Measurements from ENCODE around the gene PIN4. TPM values are rescaled to one million over a fixed set of nuclear protein-coding genes. Genes with fewer than 3 reads are reported as not detected.
A peak's percentile ranks its signal among the peaks of the same experiment; 100 is the strongest.

PIN4 gene
- total and polyA plus RNA-seq, 2 of the 8 experiments (the other 6 are each of a cell fraction or from before 2014, with no cell fraction given): 4.8 to 9.4 TPM

DNA sequence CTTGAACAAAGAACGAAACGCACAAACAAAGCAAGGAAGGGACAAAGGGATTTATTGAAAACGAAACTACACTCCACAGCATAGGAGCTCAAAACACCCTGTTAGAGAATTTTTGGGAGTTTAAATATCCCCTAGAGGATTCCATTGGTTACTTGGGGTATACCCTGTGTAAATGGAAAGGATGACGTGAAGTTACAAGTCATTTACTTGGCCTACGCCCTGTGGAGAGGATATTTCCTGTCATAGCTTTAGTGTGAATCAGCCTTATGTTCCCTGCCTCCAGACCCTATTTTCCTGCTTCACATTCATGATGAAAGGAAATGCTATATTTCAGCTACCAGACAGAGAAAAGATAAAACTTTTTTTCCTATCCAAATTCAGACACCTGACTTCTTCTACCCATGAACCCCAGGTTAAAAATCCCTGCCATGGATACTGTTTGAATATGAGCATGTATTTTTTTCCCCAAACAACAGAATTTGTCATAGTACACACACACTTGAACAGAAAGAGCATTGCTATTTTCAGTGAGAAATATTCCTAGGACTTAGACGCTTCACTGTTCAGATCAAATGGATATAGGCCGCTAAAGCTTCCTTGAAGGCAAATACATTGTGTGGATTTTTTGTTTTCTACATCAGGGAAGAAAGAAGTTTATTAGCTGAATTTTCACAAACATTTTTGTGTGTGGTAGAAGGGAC is 20.4 kb downstream of the PIN4 start:
- Histone ChIP-seq H4K20me1 (replicated peaks in 1 of 2; ENCODE audit: control insufficient read depth in 1 of 2, insufficient read depth in 2 of 2, low read length in 2 of 2) (peaks cover 0 to 3% of the 10 kb centered on the region in 2 experiments), H3K27me3 (replicated peaks in 1 of 4; ENCODE audit: control insufficient read depth in 3 of 4, extremely low read depth in 1 of 4, insufficient read depth in 3 of 4, low read length in 3 of 4) (no peaks in the 10 kb centered on the region), H2BK15ac (ENCODE audit: low read length) (no peak overlapping the region), H4K8ac (ENCODE audit: extremely low read depth, insufficient read depth, low read length) (no peak overlapping the region), H2BK120ac (replicated peaks; ENCODE audit: low read depth, low read length) (no peak overlapping the region), H3K79me1 (ENCODE audit: low read depth, low read length) (no peaks in the 10 kb centered on the region), H2BK20ac (ENCODE audit: low read length) (no peak overlapping the region), H2AFZ (ENCODE audit: low read length) (no peak overlapping the region), H3K23me2 (ENCODE audit: low read depth, low read length) (no peaks in the 10 kb centered on the region; the same call in 1 of the 2 replicates), H3K4me2 (ENCODE audit: insufficient read depth in 1 of 2, low read depth in 2 of 2, low read length in 2 of 2) (peak overlapping the region; percentile 17 to 71; a peak in 2 of 4 replicates), H4K91ac (replicated peaks; ENCODE audit: insufficient read length, low read length) (no peak overlapping the region), H3K56ac (replicated peaks; ENCODE audit: insufficient read length, low read depth, low read length) (no peak overlapping the region), H3K14ac (ENCODE audit: insufficient read length) (no peak overlapping the region), H3K4ac (replicated peaks; ENCODE audit: insufficient read length, low read depth, low read length) (no peak overlapping the region), H3K79me2 (ENCODE audit: control insufficient read depth in 1 of 2, insufficient read depth in 2 of 2, low read length in 2 of 2) (no peaks in the 10 kb centered on the region), H3K9me3 (ENCODE audit: insufficient read depth in 2 of 2, low read depth in 1 of 2, low read length in 1 of 2) (no peaks in the 10 kb centered on the region), H3K36me3 (ENCODE audit: control insufficient read depth in 2 of 4, insufficient read depth in 4 of 4, low read length in 3 of 4) (peaks cover 0 to 19% (median 11%) of the 10 kb centered on the region in 4 experiments; a peak in 4 of 8 replicates), H3K23ac (ENCODE audit: insufficient read length) (no peak overlapping the region), H2AK5ac (ENCODE audit: low read depth, low read length) (no peak overlapping the region), H4K5ac (ENCODE audit: insufficient read length, low read depth, low read length) (no peak overlapping the region), H2BK5ac (ENCODE audit: low read depth, low read length) (no peak overlapping the region), H3K4me3 (ENCODE audit: extremely low read depth in 1 of 4, insufficient read depth in 2 of 4, low read depth in 3 of 4, low read length in 4 of 4) (peak overlapping the region in 1 of 4 experiments; percentile 21; a peak in 1 of 8 replicates), H3K18ac (ENCODE audit: extremely low read depth, low read length) (no peak overlapping the region), H2BK12ac (ENCODE audit: low read depth, low read length) (no peak overlapping the region), H3K4me1 (replicated peaks in 1 of 4; ENCODE audit: control insufficient read depth in 3 of 4, insufficient read depth in 4 of 4, low read length in 3 of 4) (peaks cover 0 to 10% (median 7%) of the 10 kb centered on the region in 4 experiments; a peak in 3 of 7 replicates), H3K9ac (replicated peaks in 1 of 4; ENCODE audit: extremely low read depth in 1 of 4, low read depth in 3 of 4, low read length in 3 of 4) (no peak overlapping the region), H3K27ac (ENCODE audit: low read depth, low read length) (peak overlapping the region; percentile 36)
- TF ChIP-seq SP4 (IDR thresholded peaks at IDR 0.05; ENCODE audit: low read length) (no peak), TEAD4 (IDR thresholded peaks at IDR 0.05; ENCODE audit: low read depth, low read length) (no peak), POLR2AphosphoS5 (IDR thresholded peaks at IDR 0.05; ENCODE audit: low read depth, low read length) (no peak), CBX5 (IDR thresholded peaks at IDR 0.05; ENCODE audit: low read depth, low read length) (no peak), CHD2 (IDR thresholded peaks at IDR 0.05; ENCODE audit: low read length) (no peak), KDM5A (IDR thresholded peaks at IDR 0.05; ENCODE audit: low read length) (no peak), SP1 (IDR thresholded peaks at IDR 0.05; ENCODE audit: low read depth, low read length) (no peak), RBBP5 (IDR thresholded peaks at IDR 0.05; ENCODE audit: borderline replicate concordance, low read depth, low read length) (no peak)
- TF ChIP-seq, protein P1, sequence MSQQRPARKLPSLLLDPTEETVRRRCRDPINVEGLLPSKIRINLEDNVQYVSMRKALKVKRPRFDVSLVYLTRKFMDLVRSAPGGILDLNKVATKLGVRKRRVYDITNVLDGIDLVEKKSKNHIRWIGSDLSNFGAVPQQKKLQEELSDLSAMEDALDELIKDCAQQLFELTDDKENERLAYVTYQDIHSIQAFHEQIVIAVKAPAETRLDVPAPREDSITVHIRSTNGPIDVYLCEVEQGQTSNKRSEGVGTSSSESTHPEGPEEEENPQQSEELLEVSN (IDR thresholded peaks at IDR 0.05): no peak
- DNase-seq (ENCODE audit: low read depth in 1 of 2, low spot score in 2 of 2) (no peak), FAIRE-seq (peak; percentile 24)
- WGBS, 2 experiments (ENCODE audit: extremely low coverage in 1 of 2, insufficient coverage in 1 of 2, insufficient read length in 1 of 2, insufficient replicate concordance in 2 of 2, low coverage in 1 of 2, low lambda C conversion rate in 2 of 2, missing lambda C conversion rate in 1 of 2): 86% methylated on average over 7 of the region's 7 CpGs; no CpG with 5 or more reads in 1 of the 2 experiments
- POLR2A ChIA-PET (ENCODE audit: partially characterized antibody): interaction anchor here (1.1 to 3.7 kb wide), 7 partner anchors 9 to 42 kb away, joined by 3 to 13 read pairs (median 6); partner anchors contain the start of genes ERCC6L and PIN4
- CTCF ChIA-PET (ENCODE audit: partially characterized antibody): interaction anchor here (0.9 to 1.1 kb wide), 2 partner anchors 41 to 147 kb away, joined by 3 to 7 read pairs; no protein-coding TSS in a partner anchor

Measured in H1 (cell line).